IPS-NIHi11 (cell line): ENCODE results near the gene BHLHE23.
A peak's percentile ranks its signal among the peaks of the same experiment; 100 is the strongest.
"Not testable (repeated sequence)": the region's sequence is repeated elsewhere in the genome, so short reads cannot be mapped to it uniquely, and the experiment has no call there.

Source experiments
- DNase-seq: peaks from one replicate; pipeline ENCODE4 v3.0.0; 2012; ENCODE audit warnings: mixed read lengths, low spot score

BHLHE23 gene

GRCh38 chr20:63043348-63044203 is 36.8 kb upstream of the BHLHE23 start:
- DNase-seq, result no peak

- DNase-seq, result no peak
Measured at GRCh38 chr20:63042448-63043071, 35.8 kb upstream of the BHLHE23 start.

GRCh38 chr20:63041776-63042175 is 35.0 kb upstream of the BHLHE23 start:
- no peak for DNase-seq

- DNase-seq, result no peak
Measured at GRCh38 chr20:63037669-63038268, 31.0 kb upstream of the BHLHE23 start.

- DNase-seq, result peak; percentile 69
Measured at GRCh38 chr20:63036291-63036690, 29.5 kb upstream of the BHLHE23 start.

- no peak for DNase-seq
Measured at GRCh38 chr20:63035603-63036185, 28.9 kb upstream of the BHLHE23 start.

GRCh38 chr20:63034710-63035602 is 28.2 kb upstream of the BHLHE23 start:
- not testable (repeated sequence) for DNase-seq

GRCh38 chr20:63033794-63034709 is 27.3 kb upstream of the BHLHE23 start:
- no peak for DNase-seq

- DNase-seq, result no peak
Measured at GRCh38 chr20:63032861-63033793, 26.4 kb upstream of the BHLHE23 start.

GRCh38 chr20:63032026-63032800 is 25.4 kb upstream of the BHLHE23 start:
- DNase-seq, result no peak

GRCh38 chr20:63031251-63032014 is 24.7 kb upstream of the BHLHE23 start:
- DNase-seq, result no peak

- DNase-seq, result peak; percentile 58
Measured at GRCh38 chr20:63029358-63030121, 22.8 kb upstream of the BHLHE23 start.

- no peak for DNase-seq
Measured at GRCh38 chr20:63028461-63028921, 21.7 kb upstream of the BHLHE23 start.

- DNase-seq, result peak; percentile 74
Measured at GRCh38 chr20:63027922-63028389, 21.2 kb upstream of the BHLHE23 start.

- DNase-seq, result no peak
Measured at GRCh38 chr20:63027221-63027921, 20.6 kb upstream of the BHLHE23 start.

- DNase-seq, result no peak
Measured at GRCh38 chr20:63026582-63027165, 19.9 kb upstream of the BHLHE23 start.
